H9 (cell line): ENCODE data around the gene WDR44. TPM values are rescaled to one million over a fixed set of nuclear protein-coding genes. Genes with fewer than 3 reads are reported as not detected.

ENCODE experiments used
- DNase-seq: peaks from one replicate; pipeline ENCODE4 v3.0.0-alpha.2; 2017
- H2AFZ ChIP-seq: one replicate; pipeline ENCODE4 v1.6.1; 2013; ENCODE audit warnings: mild to moderate bottlenecking, low read length, control low read depth, moderate library complexity
- H2AK5ac ChIP-seq: 2 replicates; pipeline ENCODE4 v1.6.1; 2013; ENCODE audit warnings: low read length, control low read depth, mixed read lengths; ENCODE audit not compliant: insufficient read length
- H2BK120ac ChIP-seq: one replicate; pipeline ENCODE4 v1.6.1; 2013; ENCODE audit warnings: low read depth, mild to moderate bottlenecking, low read length, control low read depth, inconsistent platforms; ENCODE audit not compliant: poor library complexity, severe bottlenecking
- H2BK12ac ChIP-seq: 2 replicates; pipeline ENCODE4 v1.6.1; 2013; ENCODE audit warnings: low read length, control low read depth, mixed read lengths, low read depth; ENCODE audit not compliant: insufficient read length
- H2BK15ac ChIP-seq: 2 replicates; pipeline ENCODE4 v1.6.1; 2013; ENCODE audit warnings: low read depth, low read length, control low read depth
- H2BK20ac ChIP-seq: one replicate; pipeline ENCODE4 v1.6.1; 2013; ENCODE audit warnings: low read depth, mild to moderate bottlenecking, low read length, control low read depth, inconsistent platforms; ENCODE audit not compliant: poor library complexity, severe bottlenecking
- H2BK5ac ChIP-seq: 2 replicates; pipeline ENCODE4 v1.6.1; 2013; ENCODE audit warnings: low read length, control low read depth, mixed read lengths; ENCODE audit not compliant: insufficient read length
- H3K14ac ChIP-seq: 2 replicates; pipeline ENCODE4 v1.6.1; 2013; ENCODE audit warnings: low read length, control low read depth; ENCODE audit not compliant: insufficient read depth
- H3K18ac ChIP-seq: 2 replicates; pipeline ENCODE4 v1.6.1; 2013; ENCODE audit warnings: low read depth, mild to moderate bottlenecking, mixed read lengths, low read length, control low read depth; ENCODE audit not compliant: insufficient read length
- H3K23ac ChIP-seq: 2 replicates; pipeline ENCODE4 v1.6.1; 2013; ENCODE audit warnings: low read length, control low read depth, mixed read lengths, low read depth; ENCODE audit not compliant: insufficient read length
- H3K23me2 ChIP-seq: 2 replicates; pipeline ENCODE4 v1.6.1; 2013; ENCODE audit warnings: low read depth, mild to moderate bottlenecking, mixed read lengths, low read length, control low read depth; ENCODE audit not compliant: insufficient read length, poor library complexity, severe bottlenecking
- H3K27ac ChIP-seq: 2 replicates; pipeline ENCODE4 v1.5.1; 2013; ENCODE audit warnings: low read length, control low read depth, mixed read lengths, low read depth; ENCODE audit not compliant: insufficient read length
- H3K27me3 ChIP-seq: 2 replicates; pipeline ENCODE4 v1.6.1; 2013; ENCODE audit warnings: low read length, control low read depth, inconsistent platforms; ENCODE audit not compliant: insufficient read depth
- H3K4ac ChIP-seq: 2 replicates; pipeline ENCODE4 v1.6.1; 2013; ENCODE audit warnings: low read depth, mild to moderate bottlenecking, control low read depth, inconsistent platforms, low read length, moderate library complexity
- H3K4me1 ChIP-seq: 2 replicates; pipeline ENCODE4 v1.6.1; 2013; ENCODE audit warnings: low read length, control low read depth, inconsistent platforms; ENCODE audit not compliant: insufficient read depth
- H3K4me2 ChIP-seq: 2 replicates; pipeline ENCODE4 v1.6.1; 2013; ENCODE audit warnings: low read length, control low read depth, mixed read lengths; ENCODE audit not compliant: insufficient read length, insufficient read depth
- H3K56ac ChIP-seq: 2 replicates; pipeline ENCODE4 v1.6.1; 2013; ENCODE audit warnings: low read depth, mild to moderate bottlenecking, mixed read lengths, low read length, control low read depth; ENCODE audit not compliant: insufficient read length
- H3K79me1 ChIP-seq: 2 replicates; pipeline ENCODE4 v1.6.1; 2013; ENCODE audit warnings: low read depth, mild to moderate bottlenecking, moderate library complexity, low read length, control low read depth, inconsistent platforms; ENCODE audit not compliant: insufficient read depth, poor library complexity, severe bottlenecking
- H3K79me2 ChIP-seq: 2 replicates; pipeline ENCODE4 v1.6.1; 2013; ENCODE audit warnings: low read length, control low read depth, inconsistent platforms; ENCODE audit not compliant: insufficient read depth
- H3K9ac ChIP-seq: 2 replicates; pipeline ENCODE4 v1.6.1; 2013; ENCODE audit warnings: low read length, control low read depth, mixed read lengths; ENCODE audit not compliant: insufficient read length; ENCODE audit errors: extremely low read depth
- H3K9me3 ChIP-seq: one replicate; pipeline ENCODE4 v1.6.1; 2013; ENCODE audit warnings: low read depth, low read length, inconsistent platforms; ENCODE audit not compliant: control insufficient read depth
- H3T11ph ChIP-seq: one replicate; pipeline ENCODE4 v1.6.1; 2013; ENCODE audit warnings: mild to moderate bottlenecking, low read length, control low read depth, inconsistent platforms
- H4K20me1 ChIP-seq: one replicate; pipeline ENCODE4 v1.6.1; 2013; ENCODE audit not compliant: control insufficient read depth, insufficient read length, insufficient read depth
- H4K5ac ChIP-seq: 2 replicates; pipeline ENCODE4 v1.6.1; 2013; ENCODE audit warnings: low read depth, mild to moderate bottlenecking, mixed read lengths, low read length, control low read depth; ENCODE audit not compliant: insufficient read length
- H4K8ac ChIP-seq: replicated peaks from 2 replicates; pipeline ENCODE4 v1.6.1; 2013; ENCODE audit warnings: low read length, control low read depth, mixed read lengths, low read depth; ENCODE audit not compliant: insufficient read length
- H4K91ac ChIP-seq: 2 replicates; pipeline ENCODE4 v1.6.1; 2013; ENCODE audit warnings: low read depth, mild to moderate bottlenecking, moderate library complexity, mixed read lengths, low read length, control low read depth; ENCODE audit not compliant: insufficient read length
- H3K27ac Mint-ChIP-seq, 3 experiments: 2 replicates in 2 of 3; 3 replicates in 1 of 3; pipeline ENCODE4 v1.8.0; 2020 to 2021; ENCODE audit warnings: mixed read lengths in 3 of 3, mild to moderate bottlenecking in 1 of 3, moderate library complexity in 1 of 3
- H3K27me3 Mint-ChIP-seq: 2 replicates; pipeline ENCODE4 v1.8.0; 2021; ENCODE audit warnings: low read depth, mild to moderate bottlenecking, moderate library complexity, mixed read lengths
- H3K36me3 Mint-ChIP-seq, 3 experiments: 2 replicates in 2 of 3; 3 replicates in 1 of 3; pipeline ENCODE4 v1.8.0; 2020 to 2021; ENCODE audit warnings: low read depth in 3 of 3, mixed read lengths in 3 of 3; ENCODE audit not compliant: insufficient read depth in 1 of 3
- H3K4me1 Mint-ChIP-seq, 2 experiments: 2 replicates each; pipeline ENCODE4 v1.8.0; 2020; ENCODE audit warnings: mixed read lengths in 2 of 2
- H3K4me3 Mint-ChIP-seq, 2 experiments: 2 replicates in 1 of 2; 3 replicates in 1 of 2; pipeline ENCODE4 v1.8.0; 2020 to 2021; ENCODE audit warnings: mild to moderate bottlenecking in 2 of 2, mixed read lengths in 2 of 2, moderate library complexity in 1 of 2
- H3K9me3 Mint-ChIP-seq, 2 experiments: 2 replicates in 1 of 2; 3 replicates in 1 of 2; pipeline ENCODE4 v1.8.0; 2020; ENCODE audit warnings: mild to moderate bottlenecking in 2 of 2, mixed read lengths in 2 of 2, moderate library complexity in 1 of 2
- CTCF ChIP-seq: fragments of 200-600 bp; sonication (generic); conservative IDR thresholded peaks from 3 replicates; pipeline ENCODE4 v1.8.0; 2021; ENCODE audit warnings: antibody characterized with exemption, mild to moderate bottlenecking
- WGBS: extraction: QIAGEN DNeasy Blood & Tissue Kit; methylation state at CpG from one replicate; pipeline ENCODE4 v1.1.7; 2013; ENCODE audit warnings: missing lambda C conversion rate, low lambda C conversion rate, mixed read lengths; ENCODE audit not compliant: insufficient read length; ENCODE audit errors: extremely low coverage; 5-methylcytosine and 5-hydroxymethylcytosine counted together
- total RNA-seq: library from RNA; stranded (reverse); gene quantifications from 2 replicates; pipeline ENCODE4 v1.2.1, GENCODE V29; 2021

The WDR44 gene
- total RNA-seq, 1 experiment from 2014 or later = 29.6 TPM

GRCh38 chrX:118337687-118338086 is 8.2 kb upstream of the WDR44 start:
- H2BK20ac ChIP-seq = no peak overlapping the region
- H3K4ac ChIP-seq = no peak overlapping the region
- H2AFZ ChIP-seq = no peak overlapping the region

More at GRCh38 chrX:118337687-118338086, 8.2 kb upstream of the WDR44 start:
- Histone ChIP-seq H2BK120ac (no peak overlapping the region), H3K27ac (no peak overlapping the region), H4K8ac (no peak overlapping the region), H3K9me3 (peaks cover 7% of the 10 kb centered on the region), H4K20me1 (no peaks in the 10 kb centered on the region), H3K4me2 (no peak overlapping the region), H3K14ac (no peak overlapping the region), H2BK5ac (no peak overlapping the region), H3K79me1 (no peaks in the 10 kb centered on the region), H3K56ac (no peak overlapping the region), H2AK5ac (no peak overlapping the region), H3K23me2 (no peaks in the 10 kb centered on the region), H4K91ac (no peak overlapping the region), H3T11ph (no peak overlapping the region), H2BK12ac (no peak overlapping the region), H3K9ac (no peak overlapping the region), H3K18ac (no peak overlapping the region), H3K79me2 (no peaks in the 10 kb centered on the region), H3K4me1 (no peaks in the 10 kb centered on the region), H2BK15ac (no peak overlapping the region), H3K23ac (no peak overlapping the region), H3K27me3 (no peaks in the 10 kb centered on the region), H4K5ac (no peak overlapping the region)
- TF ChIP-seq CTCF = no peak
- DNase-seq = no peak
- H3K27ac Mint-ChIP-seq = no peak overlapping the region
- no CpG with 5 or more reads among the region's 2 CpGs for WGBS
- H3K27me3 Mint-ChIP-seq = no peaks in the 10 kb centered on the region
- H3K9me3 Mint-ChIP-seq = peaks cover 0 to 1% of the 10 kb centered on the region in 2 experiments; a peak in 2 of 5 replicates
- no peak overlapping the region for H3K4me3 Mint-ChIP-seq
- H3K36me3 Mint-ChIP-seq = no peaks in the 10 kb centered on the region
- H3K4me1 Mint-ChIP-seq = no peaks in the 10 kb centered on the region
